HG02938 (cell line): ENCODE data around the gene RAB11FIP4.
A peak's percentile ranks its signal among the peaks of the same experiment; 100 is the strongest.

Experiments used
- ATAC-seq: cut with Tn5 transposase; IDR thresholded peaks from one replicate; pipeline ENCODE4 v1.9.1; 2021; ENCODE audit warnings: mild to moderate bottlenecking, moderate library complexity; ENCODE audit not compliant: unreplicated experiment

Gene RAB11FIP4

GRCh38 chr17:31480904-31481782, 89.7 kb downstream of the RAB11FIP4 start:
- no peak for ATAC-seq

GRCh38 chr17:31481783-31482081, 90.3 kb downstream of the RAB11FIP4 start:
- no peak for ATAC-seq

- no peak for ATAC-seq
These were observed 93.3 kb downstream of the RAB11FIP4 start for GRCh38 chr17:31484821-31485220.

- no peak for ATAC-seq
These were observed 95.0 kb downstream of the RAB11FIP4 start for GRCh38 chr17:31486351-31487062.

- no peak for ATAC-seq
These were observed 95.7 kb downstream of the RAB11FIP4 start for GRCh38 chr17:31487063-31487647.

GRCh38 chr17:31487648-31488263, 96.3 kb downstream of the RAB11FIP4 start:
- peak; percentile 55 for ATAC-seq

- ATAC-seq = peak; percentile 9
These were observed 96.9 kb downstream of the RAB11FIP4 start for GRCh38 chr17:31488264-31488981.

GRCh38 chr17:31488982-31489294, 97.5 kb downstream of the RAB11FIP4 start:
- ATAC-seq = no peak

GRCh38 chr17:31489295-31490018, 98.0 kb downstream of the RAB11FIP4 start:
- ATAC-seq = no peak

GRCh38 chr17:31490019-31490650, 98.7 kb downstream of the RAB11FIP4 start:
- no peak for ATAC-seq

GRCh38 chr17:31490671-31491375, 99.3 kb downstream of the RAB11FIP4 start:
- no peak for ATAC-seq

- ATAC-seq = no peak
These were observed 100.1 kb downstream of the RAB11FIP4 start for GRCh38 chr17:31491376-31492131.

- no peak for ATAC-seq
These were observed 100.7 kb downstream of the RAB11FIP4 start for GRCh38 chr17:31492206-31492605.

GRCh38 chr17:31492880-31493655, 101.6 kb downstream of the RAB11FIP4 start:
- ATAC-seq = no peak

- ATAC-seq = no peak
These were observed 102.2 kb downstream of the RAB11FIP4 start for GRCh38 chr17:31493656-31494155.

GRCh38 chr17:31494259-31495021, 103.0 kb downstream of the RAB11FIP4 start:
- peak; percentile 71 for ATAC-seq
